ENCODE results near the gene CRYL1.

DNA sequence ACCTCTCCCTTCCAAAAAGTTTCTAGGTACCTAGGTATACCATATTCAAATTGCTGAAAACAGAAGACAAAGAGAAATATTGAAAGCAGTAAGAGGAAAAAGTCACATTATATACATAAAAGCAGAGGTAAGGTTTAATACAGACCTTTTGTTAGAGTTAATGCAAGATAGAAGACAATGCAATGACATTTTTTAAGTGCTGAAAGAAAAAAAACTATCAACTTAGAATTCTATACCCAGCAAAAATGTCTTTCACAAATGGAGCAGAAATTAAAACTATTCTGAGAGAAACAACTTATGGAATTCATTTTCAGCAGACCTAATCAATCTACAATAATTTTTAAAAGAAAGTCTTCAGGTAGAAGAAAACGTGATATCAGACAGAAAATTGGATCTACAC is 77.2 kb downstream of the CRYL1 start:
- TF ChIP-seq, protein P1, sequence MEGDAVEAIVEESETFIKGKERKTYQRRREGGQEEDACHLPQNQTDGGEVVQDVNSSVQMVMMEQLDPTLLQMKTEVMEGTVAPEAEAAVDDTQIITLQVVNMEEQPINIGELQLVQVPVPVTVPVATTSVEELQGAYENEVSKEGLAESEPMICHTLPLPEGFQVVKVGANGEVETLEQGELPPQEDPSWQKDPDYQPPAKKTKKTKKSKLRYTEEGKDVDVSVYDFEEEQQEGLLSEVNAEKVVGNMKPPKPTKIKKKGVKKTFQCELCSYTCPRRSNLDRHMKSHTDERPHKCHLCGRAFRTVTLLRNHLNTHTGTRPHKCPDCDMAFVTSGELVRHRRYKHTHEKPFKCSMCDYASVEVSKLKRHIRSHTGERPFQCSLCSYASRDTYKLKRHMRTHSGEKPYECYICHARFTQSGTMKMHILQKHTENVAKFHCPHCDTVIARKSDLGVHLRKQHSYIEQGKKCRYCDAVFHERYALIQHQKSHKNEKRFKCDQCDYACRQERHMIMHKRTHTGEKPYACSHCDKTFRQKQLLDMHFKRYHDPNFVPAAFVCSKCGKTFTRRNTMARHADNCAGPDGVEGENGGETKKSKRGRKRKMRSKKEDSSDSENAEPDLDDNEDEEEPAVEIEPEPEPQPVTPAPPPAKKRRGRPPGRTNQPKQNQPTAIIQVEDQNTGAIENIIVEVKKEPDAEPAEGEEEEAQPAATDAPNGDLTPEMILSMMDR (IDR thresholded peaks at IDR 0.05; ENCODE audit: low read length), result no peak
- TF ChIP-seq EZH2 (optimal IDR thresholded peaks at IDR 0.05; ENCODE audit: low read depth, low read length), result no peak
- TF ChIP-seq EZH2phosphoT487 (IDR thresholded peaks at IDR 0.05; ENCODE audit: low read length), result no peak

Measured in MM.1S (cell line).